NB4 (cell line): ENCODE data around the gene AIRE.
A peak's percentile ranks its signal among the peaks of the same experiment; 100 is the strongest.
"Not testable (repeated sequence)": the region's sequence is repeated elsewhere in the genome, so short reads cannot be mapped to it uniquely, and the experiment has no call there.

Source experiments
- DNase-seq: peaks from one replicate; pipeline ENCODE4 v3.0.0; 2010; ENCODE audit warnings: low read depth
- H3K4me3 ChIP-seq: one replicate; pipeline ENCODE4 v1.5.1; 2011; ENCODE audit warnings: mild to moderate bottlenecking, low read depth, low read length, moderate library complexity
- MAX ChIP-seq: IDR thresholded peaks from 2 replicates; pipeline ENCODE4 v1.6.1; 2011; ENCODE audit warnings: low read depth, low read length
- MYC ChIP-seq: IDR thresholded peaks from 2 replicates; pipeline ENCODE4 v1.6.1; 2011; ENCODE audit warnings: low read depth, low read length
- POLR2A ChIP-seq: IDR thresholded peaks from 2 replicates; pipeline ENCODE4 v1.6.1; 2011; ENCODE audit warnings: mild to moderate bottlenecking; ENCODE audit not compliant: insufficient read length; ENCODE audit errors: extremely low read depth
- TF ChIP-seq, protein P1 (sequence below): IDR thresholded peaks from one replicate; pipeline ENCODE4 v1.5.1; 2012; ENCODE audit warnings: low read depth, low read length

The AIRE gene

GRCh38 chr21:44334329-44335030 is 48.8 kb downstream of the AIRE start:
- no peak for DNase-seq
- H3K4me3 ChIP-seq = no peak overlapping the region
- no peak for TF ChIP-seq MAX
- no peak for TF ChIP-seq POLR2A
- TF ChIP-seq, protein P1, sequence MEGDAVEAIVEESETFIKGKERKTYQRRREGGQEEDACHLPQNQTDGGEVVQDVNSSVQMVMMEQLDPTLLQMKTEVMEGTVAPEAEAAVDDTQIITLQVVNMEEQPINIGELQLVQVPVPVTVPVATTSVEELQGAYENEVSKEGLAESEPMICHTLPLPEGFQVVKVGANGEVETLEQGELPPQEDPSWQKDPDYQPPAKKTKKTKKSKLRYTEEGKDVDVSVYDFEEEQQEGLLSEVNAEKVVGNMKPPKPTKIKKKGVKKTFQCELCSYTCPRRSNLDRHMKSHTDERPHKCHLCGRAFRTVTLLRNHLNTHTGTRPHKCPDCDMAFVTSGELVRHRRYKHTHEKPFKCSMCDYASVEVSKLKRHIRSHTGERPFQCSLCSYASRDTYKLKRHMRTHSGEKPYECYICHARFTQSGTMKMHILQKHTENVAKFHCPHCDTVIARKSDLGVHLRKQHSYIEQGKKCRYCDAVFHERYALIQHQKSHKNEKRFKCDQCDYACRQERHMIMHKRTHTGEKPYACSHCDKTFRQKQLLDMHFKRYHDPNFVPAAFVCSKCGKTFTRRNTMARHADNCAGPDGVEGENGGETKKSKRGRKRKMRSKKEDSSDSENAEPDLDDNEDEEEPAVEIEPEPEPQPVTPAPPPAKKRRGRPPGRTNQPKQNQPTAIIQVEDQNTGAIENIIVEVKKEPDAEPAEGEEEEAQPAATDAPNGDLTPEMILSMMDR = no peak
- no peak for TF ChIP-seq MYC

DNA sequence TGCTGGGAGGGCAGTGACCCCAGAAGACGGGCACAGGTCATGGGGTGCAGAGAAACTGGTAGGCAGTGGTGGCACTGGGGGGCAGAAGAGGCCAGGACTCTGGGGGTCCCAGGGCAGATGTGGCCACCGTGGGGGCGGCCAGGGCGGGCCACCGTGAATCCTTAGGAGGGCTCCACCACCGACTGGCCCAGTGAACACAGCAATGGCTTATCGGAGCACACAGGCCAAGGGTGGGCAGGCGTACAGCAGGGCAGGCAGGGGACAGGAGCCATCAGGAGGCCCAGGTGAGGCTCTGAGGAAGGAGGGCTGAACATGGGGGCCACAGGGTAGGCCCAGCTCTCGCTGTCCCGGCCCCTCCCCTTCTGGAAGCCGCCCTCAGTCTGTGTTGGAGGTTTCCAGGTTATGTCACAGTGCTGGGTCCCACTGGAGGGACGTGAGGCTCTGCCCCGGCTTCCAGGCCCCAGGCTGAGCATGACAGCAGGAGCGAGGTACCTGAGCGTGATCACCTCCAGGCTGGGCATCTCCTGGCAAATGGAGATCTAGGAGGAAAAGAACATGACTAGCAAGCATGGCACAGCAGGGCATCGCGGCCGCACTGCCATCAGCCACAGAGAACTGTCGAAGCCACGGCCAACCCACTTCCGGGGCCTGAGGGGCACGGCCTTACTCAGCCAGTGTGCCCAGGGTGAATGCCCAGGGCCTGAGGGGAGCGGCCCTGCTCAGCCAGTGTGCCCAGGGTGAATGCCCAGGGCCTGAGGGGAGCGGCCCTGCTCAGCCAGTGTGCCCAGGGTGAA is 49.8 kb downstream of the AIRE start:
- H3K4me3 ChIP-seq = no peak overlapping the region
- DNase-seq = no peak
- TF ChIP-seq MYC = no peak
- TF ChIP-seq, protein P1 = no peak
- TF ChIP-seq POLR2A = no peak
- no peak for TF ChIP-seq MAX

DNA sequence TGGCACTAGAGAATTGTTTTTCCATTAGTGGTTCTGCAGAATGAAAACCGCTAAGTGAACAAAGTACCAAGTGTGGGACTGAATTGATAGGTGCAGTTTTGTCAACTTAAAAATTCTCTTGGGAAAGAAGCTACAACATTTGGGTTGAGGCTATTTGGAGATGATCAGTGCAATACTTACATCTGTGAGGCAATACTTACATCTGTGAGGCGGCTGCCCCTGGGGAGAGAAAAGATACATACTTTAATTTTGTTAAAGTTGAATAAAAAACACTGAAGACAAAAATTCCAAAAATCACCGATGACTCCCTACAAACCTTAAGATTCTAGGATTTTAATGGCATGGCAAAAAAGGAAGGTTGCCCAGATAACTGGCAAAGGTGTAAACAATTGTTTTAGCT is 51.8 kb downstream of the AIRE start:
- no peak overlapping the region for H3K4me3 ChIP-seq
- TF ChIP-seq MAX (no peak), MYC (no peak), POLR2A (no peak)
- TF ChIP-seq, protein P1 = no peak
- peak; percentile 34 for DNase-seq

- DNase-seq = peak; percentile 75
- peak overlapping the region; percentile 63 for H3K4me3 ChIP-seq
- TF ChIP-seq MYC (no peak), MAX (no peak), POLR2A (no peak)
- TF ChIP-seq, protein P1 = peak; percentile 23
These were observed 52.5 kb downstream of the AIRE start for GRCh38 chr21:44337941-44338895.

- TF ChIP-seq MAX (peak; percentile 77), POLR2A (peak; percentile 94), MYC (peak; percentile 92)
- TF ChIP-seq, protein P1 = no peak
- peak; percentile 95 for DNase-seq
- peak within 1 kb of the TSS; percentile 87 for H3K4me3 ChIP-seq
These were observed 53.6 kb downstream of the AIRE start, which contains the start of gene CFAP410 for GRCh38 chr21:44338971-44339910. CFAP410 (minus strand) TSS chr21:44339390; CDS start chr21:44339194, 196 bp downstream.

GRCh38 chr21:44341726-44342458 is 56.2 kb downstream of the AIRE start:
- DNase-seq, H3K4me3 ChIP-seq: not testable (repeated sequence)

DNA sequence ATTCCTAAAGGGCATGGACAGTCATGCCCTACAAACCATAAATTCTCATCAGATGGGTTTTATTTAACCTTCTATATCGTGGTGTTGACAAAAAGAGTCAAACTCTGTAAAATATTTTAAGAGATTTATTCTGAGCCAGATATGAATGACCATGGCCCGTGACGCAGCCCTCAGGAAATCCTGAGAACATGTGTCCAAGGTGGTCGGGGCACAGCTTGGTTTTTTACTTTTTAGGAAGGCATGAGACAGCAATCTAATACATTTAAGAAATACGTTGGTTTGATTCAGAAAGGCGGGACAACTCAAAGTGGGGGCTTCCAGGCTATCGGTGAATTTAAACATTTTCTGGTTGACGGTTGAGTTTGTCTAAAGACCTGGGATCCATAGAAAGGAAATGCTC is 57.3 kb downstream of the AIRE start:
- not testable (repeated sequence) for H3K4me3 ChIP-seq, DNase-seq
